DMS 273 treated with DMSO at 0.1 percent for 48 hours (cell line): ENCODE measurements around the gene TMEM255B.
A peak's percentile ranks its signal among the peaks of the same experiment; 100 is the strongest.
"Not testable (repeated sequence)": the region's sequence is repeated elsewhere in the genome, so short reads cannot be mapped to it uniquely, and the experiment has no call there.

Experiments used
- DNase-seq: peaks from one replicate; lab custom pipeline; 2025; lab: John Stamatoyannopoulos, UW

Gene TMEM255B

GRCh38 chr13:113817860-113818691 is 59.0 kb downstream of the TMEM255B start:
- DNase-seq: no peak

DNA sequence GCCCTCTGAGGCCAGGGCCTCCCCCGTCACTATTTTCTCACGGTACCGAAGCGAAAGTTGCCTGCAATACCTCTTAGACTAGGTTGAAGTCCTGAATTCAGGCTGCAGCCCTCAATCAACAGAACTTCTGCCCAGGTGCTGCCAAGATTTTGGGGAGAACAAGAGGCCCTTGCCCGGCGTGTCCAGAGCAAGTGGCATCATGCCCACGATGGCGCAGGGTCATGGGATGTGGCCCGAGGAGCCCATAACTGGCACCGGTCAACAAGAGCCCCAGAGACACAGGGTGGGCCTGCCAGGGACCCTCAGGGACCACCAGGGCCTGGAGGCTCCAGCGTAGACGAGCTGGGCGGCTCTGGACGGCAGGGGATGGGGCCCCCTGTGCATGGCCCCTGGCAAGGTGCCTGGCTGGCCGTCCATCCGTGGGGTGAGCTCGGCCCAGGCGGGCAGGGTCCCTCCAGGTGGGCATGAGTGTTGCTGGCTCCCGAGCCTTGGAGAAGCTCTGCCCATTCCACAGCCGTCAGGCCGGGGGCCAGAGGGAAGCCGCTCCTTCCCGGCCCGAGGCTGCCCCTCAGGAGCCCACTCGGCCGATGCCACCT is 59.8 kb downstream of the TMEM255B start:
- DNase-seq: no peak

DNA sequence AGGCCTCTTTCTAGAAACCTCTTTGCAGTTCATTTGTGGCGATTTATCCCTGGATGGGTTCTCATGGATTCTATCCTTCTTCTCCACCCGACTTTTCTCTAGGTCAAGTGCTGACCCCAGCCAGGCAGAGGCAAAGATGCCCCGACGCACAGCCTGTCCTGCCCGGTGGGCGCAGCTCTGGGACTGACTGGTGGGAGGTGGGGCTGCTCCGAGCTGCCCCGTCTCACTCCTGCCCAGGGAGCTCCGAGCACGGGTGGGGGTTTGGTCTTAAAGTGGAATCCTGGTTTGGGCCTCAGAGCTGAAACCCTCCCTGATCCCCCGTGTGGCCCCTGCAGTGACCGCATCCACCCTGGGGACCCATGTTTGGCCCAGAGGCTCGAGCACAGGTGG is 60.3 kb downstream of the TMEM255B start:
- DNase-seq: no peak

GRCh38 chr13:113819731-113820715 is 61.0 kb downstream of the TMEM255B start:
- DNase-seq: no peak

GRCh38 chr13:113820813-113821651 is 62.0 kb downstream of the TMEM255B start:
- DNase-seq: peak; percentile 80

- no peak for DNase-seq
Observed at GRCh38 chr13:113821847-113822246, 62.8 kb downstream of the TMEM255B start.

- DNase-seq: no peak
Observed at GRCh38 chr13:113822266-113822665, 63.2 kb downstream of the TMEM255B start.

DNA sequence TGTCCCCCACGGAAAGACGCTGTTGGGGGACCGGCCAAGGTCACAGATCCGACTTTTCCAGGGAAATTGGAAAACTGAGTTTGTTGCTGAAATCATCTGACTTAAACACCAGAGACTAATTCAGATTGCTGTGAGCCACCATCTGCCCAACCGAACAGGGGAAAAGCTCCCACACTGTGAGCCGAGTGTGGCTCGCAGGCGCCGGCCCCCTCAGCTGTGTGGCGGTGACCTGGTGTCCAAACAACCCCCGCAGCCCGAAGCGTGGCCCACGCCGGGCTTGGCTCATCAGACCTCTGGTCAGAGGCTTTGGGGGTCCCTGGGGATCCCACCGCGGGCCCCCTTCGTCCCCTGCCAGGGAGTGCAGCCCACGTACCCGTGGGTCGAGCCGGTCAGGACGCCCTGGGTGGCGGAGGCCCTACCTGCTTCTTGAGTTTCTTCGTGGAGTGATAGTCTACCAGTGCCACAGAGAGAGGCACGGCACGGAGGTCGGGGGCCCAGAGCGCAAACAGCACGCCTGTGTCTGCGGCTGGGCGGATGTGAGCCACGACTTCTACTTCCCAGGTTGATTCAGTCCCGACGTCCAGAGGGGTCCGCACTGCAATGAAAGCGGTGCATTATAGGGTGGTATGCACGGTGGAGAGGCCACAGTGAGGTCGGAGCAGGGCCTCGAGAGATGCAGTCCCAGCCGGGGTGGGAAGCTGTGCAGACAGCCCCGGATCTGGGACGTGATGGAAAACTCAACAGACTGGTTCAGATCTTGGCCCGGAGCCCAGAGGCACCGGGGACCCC is 64.1 kb downstream of the TMEM255B start:
- DNase-seq: no peak

GRCh38 chr13:113823771-113824170 is 64.7 kb downstream of the TMEM255B start:
- DNase-seq: no peak

GRCh38 chr13:113825841-113826240 is 66.8 kb downstream of the TMEM255B start:
- DNase-seq: no peak

DNA sequence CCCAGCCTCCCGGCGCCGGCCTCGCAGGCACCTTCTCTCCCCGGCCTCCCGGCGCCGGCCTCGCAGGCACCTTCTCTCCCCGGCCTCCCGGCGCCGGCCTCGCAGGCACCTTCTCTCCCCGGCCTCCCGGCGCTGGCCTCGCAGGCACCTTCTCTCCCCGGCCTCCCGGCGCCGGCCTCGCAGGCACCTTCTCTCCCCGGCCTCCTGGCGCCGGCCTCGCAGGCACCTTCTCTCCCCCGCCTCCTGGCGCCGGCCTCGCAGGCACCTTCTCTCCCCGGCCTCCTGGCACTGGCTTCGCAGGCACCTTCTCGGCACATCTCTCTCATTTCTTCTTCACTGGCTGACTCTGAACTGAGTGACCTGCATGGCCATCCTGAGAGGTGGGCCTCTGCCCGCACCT is 67.4 kb downstream of the TMEM255B start:
- not testable (repeated sequence) for DNase-seq

DNA sequence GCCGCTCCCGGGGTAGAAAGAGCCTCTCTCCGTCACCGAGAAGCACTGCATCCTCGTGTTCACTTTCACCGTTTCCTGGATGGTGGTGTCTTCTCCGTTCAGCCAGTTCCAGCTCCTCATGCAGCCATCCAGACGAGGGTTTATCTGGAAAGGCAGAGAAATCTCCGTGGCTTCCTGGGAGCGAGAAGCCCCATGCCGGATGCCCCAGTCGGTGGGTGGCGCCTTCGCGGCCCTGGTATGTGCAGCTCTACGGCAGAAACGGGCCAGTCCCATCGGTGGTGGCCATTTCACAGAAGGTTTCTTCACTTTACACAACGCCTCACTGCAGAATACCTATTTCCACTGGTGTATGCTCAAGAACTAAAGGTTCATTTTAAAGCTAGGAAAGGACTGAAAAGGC is 68.0 kb downstream of the TMEM255B start:
- DNase-seq: no peak

DNA sequence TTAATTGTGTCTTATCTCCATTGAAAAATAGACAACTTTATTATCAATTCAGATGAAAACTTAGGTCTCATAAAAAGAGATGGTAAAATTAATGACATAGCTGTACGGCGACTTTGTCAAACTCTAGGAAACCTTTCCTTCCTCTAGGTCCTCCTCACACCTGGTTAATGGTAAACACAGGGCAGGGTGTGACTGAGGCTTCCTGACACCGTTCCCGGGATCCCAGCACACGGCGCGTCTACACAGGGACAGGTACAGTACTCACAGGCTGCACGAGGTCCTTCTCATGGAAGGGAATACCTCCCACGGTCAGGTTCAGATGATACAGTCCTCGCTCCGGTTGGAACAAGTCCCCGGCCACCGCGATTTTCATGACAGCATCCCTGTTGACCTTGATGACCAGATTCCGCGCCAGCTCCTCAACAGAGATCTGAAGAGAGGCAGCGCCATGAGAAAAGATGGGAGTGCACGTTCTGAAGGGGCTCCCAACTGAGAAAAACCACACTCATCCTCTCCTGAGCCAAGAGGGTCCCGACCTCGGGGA is 69.3 kb downstream of the TMEM255B start:
- DNase-seq: no peak

- DNase-seq: not testable (repeated sequence)
Observed at GRCh38 chr13:113830426-113830950, 71.5 kb downstream of the TMEM255B start.

DNA sequence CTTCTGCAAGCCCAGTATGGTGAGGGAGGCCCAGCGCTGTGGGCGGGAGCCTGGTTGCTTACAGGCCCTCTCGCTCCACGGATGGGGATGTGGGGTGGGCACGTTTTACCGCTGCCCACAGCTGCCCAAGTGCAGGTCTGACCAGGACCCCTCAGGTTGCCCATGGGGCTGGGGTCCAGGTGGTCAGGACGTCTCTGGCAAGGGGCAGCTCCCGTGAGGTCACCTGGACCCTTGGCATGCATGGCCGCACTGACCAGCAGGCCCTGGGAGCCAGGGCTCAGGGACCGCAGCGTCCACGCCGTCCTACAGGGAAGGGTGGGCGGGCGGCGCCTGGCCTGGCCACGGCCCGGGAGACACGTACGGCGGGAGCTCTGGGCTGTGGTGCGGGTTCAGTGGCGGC is 72.0 kb downstream of the TMEM255B start:
- no peak for DNase-seq

DNA sequence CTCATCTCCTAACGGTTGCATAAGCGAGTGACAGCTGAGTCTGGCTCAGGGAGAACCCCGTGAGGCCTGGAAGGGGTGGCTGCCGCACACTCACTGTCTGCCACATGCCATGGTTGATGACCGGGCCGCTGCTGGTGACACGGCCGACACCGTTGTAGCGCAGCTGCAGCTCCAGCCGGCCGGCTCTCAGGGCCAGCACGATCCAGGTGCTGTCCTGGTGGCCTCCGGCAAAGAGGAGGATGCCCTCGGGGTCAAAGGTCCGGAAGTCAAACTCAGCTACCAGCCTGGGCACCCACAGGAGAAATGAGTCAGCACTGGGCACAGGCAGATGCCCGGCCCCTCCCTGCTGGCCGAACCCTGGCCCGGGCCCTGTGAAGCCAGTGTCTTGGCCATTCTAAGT is 73.2 kb downstream of the TMEM255B start:
- no peak for DNase-seq

DNA sequence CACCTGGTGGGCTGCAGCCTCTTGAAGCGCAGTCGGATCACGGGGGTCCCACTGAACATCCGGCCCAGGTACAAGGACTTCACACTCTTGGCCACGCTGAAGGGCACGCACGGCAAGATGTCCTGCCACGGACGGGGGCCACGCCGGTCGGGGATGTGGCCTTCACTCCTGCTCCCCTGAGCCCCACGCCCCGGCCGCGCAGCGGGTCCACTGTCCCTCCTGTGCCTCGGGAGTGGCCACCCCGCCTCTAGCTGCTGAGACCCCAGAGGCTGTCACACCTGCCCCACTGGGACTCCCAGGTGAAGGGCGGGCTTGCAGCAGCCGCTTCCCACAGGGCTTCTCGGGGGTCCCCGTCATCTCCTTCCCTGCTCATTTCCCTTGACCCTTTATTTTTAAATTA is 73.6 kb downstream of the TMEM255B start:
- no peak for DNase-seq

DNA sequence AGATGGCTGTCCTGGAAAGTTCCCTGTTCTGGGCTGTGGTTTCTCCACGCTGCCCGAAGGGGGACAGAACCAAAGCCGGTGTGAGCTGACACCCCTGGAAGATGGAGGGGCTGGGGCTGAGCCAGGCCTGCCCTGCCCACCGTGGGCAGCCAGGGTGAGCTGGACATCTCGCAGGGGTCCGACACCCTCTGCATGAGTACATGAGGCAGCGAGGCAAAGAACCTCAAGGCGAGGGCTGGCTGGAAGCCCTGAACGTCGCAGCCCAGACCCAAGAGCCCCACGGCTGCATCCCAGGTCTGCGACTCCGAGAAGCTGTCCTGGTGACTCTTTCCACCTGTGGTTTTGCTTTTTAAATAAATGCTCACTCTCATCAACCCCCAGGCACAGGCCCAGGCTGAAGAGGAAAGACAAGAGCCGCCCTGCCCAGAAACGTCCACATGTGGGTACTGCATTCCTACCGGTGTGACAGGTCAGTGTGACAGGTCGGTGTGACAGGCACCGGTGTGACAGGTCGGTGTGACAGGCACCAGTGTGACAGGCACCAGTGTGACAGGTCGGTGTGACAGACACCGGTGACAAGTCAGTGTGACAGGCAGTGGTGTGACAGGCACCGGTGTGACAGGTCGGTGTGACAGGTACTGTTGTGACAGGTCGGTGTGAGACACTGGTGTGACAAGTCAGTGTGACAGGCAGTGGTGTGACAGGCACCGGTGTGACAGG is 74.2 kb downstream of the TMEM255B start:
- no peak for DNase-seq

GRCh38 chr13:113834006-113834405 is 75.0 kb downstream of the TMEM255B start:
- DNase-seq: not testable (repeated sequence)
